ENCODE measurements around the gene SFTA2. TPM values are rescaled to one million over a fixed set of nuclear protein-coding genes. Genes with fewer than 3 reads are reported as not detected.

Gene SFTA2
- total RNA-seq, 1 donor from 2014 or later: 2.7 TPM

DNA sequence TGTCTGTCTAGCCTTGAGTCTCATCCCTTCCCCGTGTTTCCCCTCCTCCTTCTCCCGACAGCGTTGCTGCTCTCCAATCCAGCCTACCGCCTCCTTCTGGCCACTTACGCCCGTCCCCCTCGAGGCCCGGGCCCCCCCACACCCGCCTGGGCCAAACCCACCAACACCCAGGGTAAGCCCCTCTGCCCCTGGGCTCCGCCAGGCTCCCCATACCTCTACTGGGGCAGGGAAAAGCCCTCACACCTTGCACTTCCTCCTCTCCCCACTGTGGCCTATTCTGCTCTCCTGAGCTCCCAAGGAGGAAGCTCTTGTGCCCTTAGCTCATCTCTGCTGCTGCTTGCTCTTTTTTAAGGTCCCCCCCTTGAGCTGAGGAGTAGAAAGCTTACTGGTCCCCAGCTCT lies 36.6 kb downstream of the SFTA2 start:
- Mint-ChIP-seq H3K27ac (no peak overlapping the region), H3K9me3 (no peaks in the 10 kb centered on the region)
- no peak for DNase-seq (ENCODE audit: extremely low spot score, unreplicated experiment)

DNA sequence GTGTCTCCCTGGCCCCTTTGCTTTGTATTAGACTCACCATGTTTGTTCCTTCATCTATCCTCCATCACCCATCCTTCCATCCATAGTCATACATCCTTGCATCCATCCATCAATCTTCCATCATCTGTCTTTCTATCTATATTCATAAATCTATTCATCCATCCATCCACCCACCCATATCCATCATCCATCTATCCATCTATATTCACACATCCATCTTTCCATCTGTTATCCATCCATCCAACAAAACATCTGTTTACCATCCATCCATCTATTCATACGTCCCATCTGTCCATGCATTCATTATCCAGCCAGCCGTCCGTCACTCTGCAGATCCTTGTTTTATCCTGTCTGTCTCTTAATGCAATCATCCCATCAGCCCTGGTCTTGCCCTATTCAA lies 37.0 kb downstream of the SFTA2 start:
- H3K4me3 Mint-ChIP-seq: no peak overlapping the region
- H3K9me3 Mint-ChIP-seq: no peaks in the 10 kb centered on the region
- peaks cover 21% of the 10 kb centered on the region for H3K36me3 Mint-ChIP-seq
- no peak overlapping the region for H3K27ac Mint-ChIP-seq
- H3K4me1 Mint-ChIP-seq (ENCODE audit: unreplicated experiment): peaks cover 11% of the 10 kb centered on the region
- H3K27me3 Mint-ChIP-seq: no peaks in the 10 kb centered on the region
- TF ChIP-seq, protein P1, sequence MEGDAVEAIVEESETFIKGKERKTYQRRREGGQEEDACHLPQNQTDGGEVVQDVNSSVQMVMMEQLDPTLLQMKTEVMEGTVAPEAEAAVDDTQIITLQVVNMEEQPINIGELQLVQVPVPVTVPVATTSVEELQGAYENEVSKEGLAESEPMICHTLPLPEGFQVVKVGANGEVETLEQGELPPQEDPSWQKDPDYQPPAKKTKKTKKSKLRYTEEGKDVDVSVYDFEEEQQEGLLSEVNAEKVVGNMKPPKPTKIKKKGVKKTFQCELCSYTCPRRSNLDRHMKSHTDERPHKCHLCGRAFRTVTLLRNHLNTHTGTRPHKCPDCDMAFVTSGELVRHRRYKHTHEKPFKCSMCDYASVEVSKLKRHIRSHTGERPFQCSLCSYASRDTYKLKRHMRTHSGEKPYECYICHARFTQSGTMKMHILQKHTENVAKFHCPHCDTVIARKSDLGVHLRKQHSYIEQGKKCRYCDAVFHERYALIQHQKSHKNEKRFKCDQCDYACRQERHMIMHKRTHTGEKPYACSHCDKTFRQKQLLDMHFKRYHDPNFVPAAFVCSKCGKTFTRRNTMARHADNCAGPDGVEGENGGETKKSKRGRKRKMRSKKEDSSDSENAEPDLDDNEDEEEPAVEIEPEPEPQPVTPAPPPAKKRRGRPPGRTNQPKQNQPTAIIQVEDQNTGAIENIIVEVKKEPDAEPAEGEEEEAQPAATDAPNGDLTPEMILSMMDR (conservative IDR thresholded peaks at IDR 0.05): no peak
- no peak for DNase-seq (ENCODE audit: extremely low spot score, unreplicated experiment)

More for the DNA sequence above, 36.6 kb downstream of the SFTA2 start:
- Mint-ChIP-seq H3K4me1 (ENCODE audit: unreplicated experiment) (peaks cover 7% of the 10 kb centered on the region), H3K27me3 (no peaks in the 10 kb centered on the region), H3K4me3 (no peak overlapping the region), H3K36me3 (peaks cover 17% of the 10 kb centered on the region)
- TF ChIP-seq, protein P1 (conservative IDR thresholded peaks at IDR 0.05): no peak

GRCh38 chr6:30894381-30894780 lies 37.6 kb downstream of the SFTA2 start:
- H3K36me3 Mint-ChIP-seq: peaks cover 25% of the 10 kb centered on the region
- H3K9me3 Mint-ChIP-seq: no peaks in the 10 kb centered on the region
- H3K27ac Mint-ChIP-seq: no peak overlapping the region
- H3K4me3 Mint-ChIP-seq: no peak overlapping the region
- TF ChIP-seq, protein P1 (conservative IDR thresholded peaks at IDR 0.05): no peak
- H3K27me3 Mint-ChIP-seq: no peaks in the 10 kb centered on the region
- H3K4me1 Mint-ChIP-seq (ENCODE audit: unreplicated experiment): peaks cover 16% of the 10 kb centered on the region
- no peak for DNase-seq (ENCODE audit: extremely low spot score, unreplicated experiment)

DNA sequence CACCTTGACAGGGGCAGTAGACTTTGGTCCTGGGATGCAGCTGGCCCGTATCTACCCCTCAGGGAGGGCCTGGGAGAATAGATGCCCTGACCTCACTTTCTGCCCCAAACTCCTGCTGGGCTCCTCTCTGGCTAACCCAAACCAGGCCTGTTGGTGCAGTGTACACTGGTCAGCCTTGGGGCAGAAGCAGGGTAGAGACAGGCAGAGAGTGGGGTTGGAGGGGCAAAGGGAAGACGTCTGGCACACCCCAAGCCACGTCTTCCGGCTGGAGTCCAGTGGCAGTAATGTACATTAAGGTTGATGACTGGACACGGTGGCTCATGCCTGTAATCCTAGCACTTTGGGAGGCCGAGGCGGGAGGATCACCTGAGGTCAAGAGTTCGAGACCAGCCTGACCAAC lies 38.3 kb downstream of the SFTA2 start:
- Mint-ChIP-seq H3K4me3 (no peak overlapping the region), H3K9me3 (no peaks in the 10 kb centered on the region), H3K27ac (no peak overlapping the region), H3K4me1 (ENCODE audit: unreplicated experiment) (peaks cover 16% of the 10 kb centered on the region), H3K27me3 (no peaks in the 10 kb centered on the region), H3K36me3 (peaks cover 25% of the 10 kb centered on the region)
- TF ChIP-seq, protein P1 (conservative IDR thresholded peaks at IDR 0.05): no peak
- DNase-seq (ENCODE audit: extremely low spot score, unreplicated experiment): no peak

GRCh38 chr6:30893001-30893591 lies 38.9 kb downstream of the SFTA2 start:
- H3K9me3 Mint-ChIP-seq: no peaks in the 10 kb centered on the region
- H3K27me3 Mint-ChIP-seq: no peaks in the 10 kb centered on the region
- H3K4me3 Mint-ChIP-seq: no peak overlapping the region
- peak overlapping the region; percentile 34 for H3K27ac Mint-ChIP-seq
- TF ChIP-seq, protein P1 (conservative IDR thresholded peaks at IDR 0.05): peak; percentile 61
- H3K4me1 Mint-ChIP-seq (ENCODE audit: unreplicated experiment): peaks cover 20% of the 10 kb centered on the region
- H3K36me3 Mint-ChIP-seq: peaks cover 25% of the 10 kb centered on the region
- DNase-seq (ENCODE audit: extremely low spot score, unreplicated experiment): no peak

Measured in type B pancreatic cell (in vitro differentiated cells).